DLD1 (cell line): Measurements from ENCODE around the gene GPR65.

ENCODE experiments used
- in situ Hi-C: cut with HindIII; loops from 2 replicates; pipeline ENCODE4 v1.10.0; 2017; ENCODE audit warnings: low sequenced_read_pairs

The GPR65 gene

DNA sequence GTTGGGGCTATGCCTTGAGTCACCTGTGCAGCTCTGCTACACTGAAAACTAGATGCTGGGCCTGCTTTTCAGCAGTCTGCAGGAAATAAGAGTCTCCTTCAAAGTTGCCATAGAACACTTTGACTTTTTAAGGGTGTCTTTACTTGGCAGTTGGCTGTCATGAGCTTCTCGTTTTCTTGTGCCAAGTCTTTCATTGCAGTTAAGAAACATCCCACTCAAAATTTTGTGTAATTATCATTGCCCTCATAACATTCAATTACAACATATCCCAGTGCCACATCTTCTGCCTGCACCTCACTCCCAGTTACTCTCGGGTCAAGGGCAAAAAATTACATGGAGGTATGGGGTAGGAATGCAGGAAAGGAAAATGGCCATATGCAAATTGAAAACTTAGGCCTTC lies 29.1 kb downstream of the GPR65 start:
- in situ Hi-C loops, result no loop called here

DNA sequence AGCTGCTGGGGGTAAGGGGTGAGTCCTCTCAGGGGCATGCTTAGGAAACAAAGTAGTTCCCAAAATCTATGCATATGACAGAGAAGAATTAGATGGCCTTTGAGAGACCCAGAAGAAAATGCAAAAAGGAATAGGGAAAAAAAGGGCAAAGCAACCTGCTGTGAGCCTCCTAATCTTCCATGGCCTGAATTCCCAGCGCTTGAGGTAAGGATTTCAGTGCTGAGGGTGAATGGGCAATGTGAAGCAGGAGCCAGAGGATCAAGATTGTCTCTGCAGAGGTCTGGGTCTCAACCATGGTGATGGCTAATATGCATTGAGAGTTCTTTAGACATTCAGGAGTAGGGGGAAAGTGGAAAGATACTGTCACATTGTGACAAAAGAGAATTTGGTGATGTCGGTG lies 31.5 kb downstream of the GPR65 start:
- in situ Hi-C loops, result no loop called here

GRCh38 chr14:88037325-88037724 lies 32.4 kb downstream of the GPR65 start:
- in situ Hi-C loops, result no loop called here

DNA sequence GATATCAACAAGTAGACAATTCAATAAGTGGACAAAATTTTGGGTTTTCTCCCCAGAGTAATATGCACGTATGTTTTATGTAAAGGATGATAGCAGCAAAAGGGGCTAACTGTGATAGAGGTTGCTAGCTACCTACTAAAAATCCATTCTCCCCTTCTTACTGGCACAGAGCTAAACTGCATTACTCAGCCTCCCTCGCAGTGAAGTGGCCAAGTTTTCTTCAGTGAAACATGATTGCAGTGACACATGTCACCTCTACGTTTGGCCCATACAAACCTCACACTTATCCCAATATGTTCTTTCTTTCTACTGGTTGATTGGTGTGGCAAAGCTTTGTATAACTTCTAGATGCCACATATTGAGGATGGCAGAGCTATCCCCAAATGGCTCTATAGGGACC lies 34.3 kb downstream of the GPR65 start:
- in situ Hi-C loops, result no loop called here

GRCh38 chr14:88040146-88040545 lies 35.2 kb downstream of the GPR65 start:
- in situ Hi-C loops, result no loop called here

DNA sequence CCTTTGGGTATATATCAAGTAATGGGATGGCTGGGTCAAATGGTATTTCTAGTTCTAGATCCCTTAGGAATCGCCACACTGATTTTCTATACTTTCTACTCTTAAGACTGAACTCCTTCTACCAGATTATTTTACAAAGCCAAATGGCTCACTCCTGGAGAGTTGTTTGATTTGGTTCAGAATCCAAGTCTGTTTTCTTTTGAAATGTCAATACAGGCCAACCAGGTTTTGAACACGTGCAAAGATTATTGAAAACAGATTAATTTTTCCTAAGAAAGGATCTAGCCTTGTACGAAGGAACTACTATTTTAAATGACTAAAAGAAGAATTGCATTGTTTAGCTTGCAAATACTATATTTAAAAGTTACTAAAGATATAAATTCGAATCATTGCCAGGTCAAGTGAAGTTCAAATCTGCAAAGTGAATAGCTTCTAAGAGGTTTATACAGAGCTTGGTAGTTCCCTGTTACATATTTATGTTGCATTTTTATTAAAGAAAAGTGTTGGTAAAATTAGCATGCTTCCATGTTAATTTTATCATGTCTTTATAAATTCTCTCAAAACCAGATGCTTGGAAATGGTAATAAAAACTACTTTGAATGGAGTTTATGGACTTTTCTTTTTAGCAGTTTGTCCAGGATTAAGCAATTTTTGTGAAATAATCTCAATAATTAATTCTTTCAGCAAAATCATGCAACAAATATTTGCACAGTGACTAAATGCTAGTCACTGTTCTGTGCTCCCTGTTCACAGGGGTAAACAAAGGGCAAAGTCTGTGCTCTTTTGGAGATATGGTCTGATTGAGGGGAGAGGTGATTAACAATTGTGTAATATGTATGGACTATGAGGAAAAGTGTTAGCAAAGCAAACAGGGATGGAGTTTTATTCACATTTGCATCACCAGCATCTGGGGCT lies 38.9 kb downstream of the GPR65 start:
- in situ Hi-C loops, result no loop called here

GRCh38 chr14:88044444-88044758 lies 39.5 kb downstream of the GPR65 start:
- in situ Hi-C loops, result no loop called here

GRCh38 chr14:88044776-88045446 lies 40.0 kb downstream of the GPR65 start:
- in situ Hi-C loops, result no loop called here

DNA sequence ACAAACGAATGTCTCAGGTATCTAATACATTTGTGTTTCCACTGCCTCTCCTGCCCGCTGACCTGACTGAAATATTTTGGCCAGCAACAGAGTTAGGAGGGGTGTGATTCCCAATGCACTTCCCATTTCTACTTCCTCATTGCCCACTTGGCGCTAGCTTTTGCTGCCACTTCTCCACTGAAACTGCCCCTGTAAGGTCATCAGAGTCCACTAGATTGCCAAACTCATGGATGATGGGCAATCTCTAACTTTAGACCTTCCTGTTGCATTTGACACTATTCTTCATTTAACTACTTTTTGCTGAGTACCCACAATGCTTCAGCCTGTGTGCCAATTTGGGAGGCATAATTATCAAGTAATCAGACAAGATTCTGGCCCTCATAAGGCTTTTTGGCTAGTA lies 40.8 kb downstream of the GPR65 start:
- in situ Hi-C loops, result no loop called here

DNA sequence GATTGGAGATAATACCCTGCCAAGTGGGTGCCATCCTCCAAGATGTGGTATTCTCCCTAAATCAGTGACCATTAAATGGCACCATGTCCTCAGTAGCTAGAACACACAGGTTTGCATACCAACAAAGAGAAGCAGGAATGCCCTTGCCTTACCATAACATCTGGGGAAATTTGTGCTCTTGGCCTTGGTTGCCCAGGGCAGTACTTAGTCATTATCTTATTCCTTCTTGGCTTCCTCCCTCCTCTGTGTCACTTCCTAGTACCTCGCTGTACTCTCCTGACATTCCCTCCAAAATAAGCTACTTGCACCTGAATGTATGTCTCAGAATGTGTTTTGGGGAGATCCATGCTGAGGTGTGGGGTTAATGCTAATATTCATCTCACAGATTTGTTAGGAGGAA lies 43.4 kb downstream of the GPR65 start:
- in situ Hi-C loops, result no loop called here

GRCh38 chr14:88049266-88049665 lies 44.3 kb downstream of the GPR65 start:
- in situ Hi-C loops, result no loop called here

GRCh38 chr14:88049936-88050335 lies 45.0 kb downstream of the GPR65 start:
- in situ Hi-C loops, result no loop called here

GRCh38 chr14:88060576-88060975 lies 55.6 kb downstream of the GPR65 start:
- in situ Hi-C loops, result no loop called here

DNA sequence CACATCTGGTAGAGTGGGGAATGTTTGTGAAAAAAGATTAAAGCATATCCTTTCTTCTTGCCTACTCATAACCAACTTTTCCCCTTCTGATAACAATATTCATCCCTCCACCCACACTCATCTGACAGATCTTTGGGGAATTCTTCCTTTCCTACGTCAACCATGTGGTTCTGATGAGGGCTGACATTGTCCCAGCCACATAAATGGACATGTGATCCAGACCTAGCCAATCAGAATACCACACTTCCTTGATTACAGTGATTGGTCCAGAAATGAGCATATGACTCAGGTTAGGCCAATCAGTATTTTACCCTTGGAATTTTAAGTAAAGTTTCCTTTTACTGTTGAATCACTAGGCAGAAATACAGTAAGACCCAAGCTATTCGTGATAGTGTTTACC lies 58.9 kb downstream of the GPR65 start:
- in situ Hi-C loops, result no loop called here
